Gastrocnemius medialis (tissue), 4 donors: Measurements from ENCODE around the gene ZNF438.

ENCODE experiments used
- CTCF ChIP-seq, 5 experiments: fragments of 450-650 bp in 3 of 5; fragments of 200-600 bp in 2 of 5; sonication (generic) in 2 of 5; IDR thresholded peaks in 4 of 5; conservative IDR thresholded peaks in 1 of 5; 1 replicate in 4 of 5; 2 replicates in 1 of 5; pipeline ENCODE4 v1.5.1; 2016 to 2019; ENCODE audit warnings: antibody characterized with exemption in 5 of 5, mild to moderate bottlenecking in 3 of 5, moderate library complexity in 3 of 5
- POLR2A ChIP-seq, 2 donors: fragments of 450-650 bp; IDR thresholded peaks; one replicate each; pipeline ENCODE4 v1.6.1; 2017; ENCODE audit warnings: antibody characterized with exemption in 2 of 2, mild to moderate bottlenecking in 2 of 2, moderate library complexity in 2 of 2

- TF ChIP-seq CTCF (IDR thresholded peaks at IDR 0.05 in 4 of 5, conservative IDR thresholded peaks at IDR 0.05 in 1 of 5): no peak
- no peak for TF ChIP-seq POLR2A (IDR thresholded peaks at IDR 0.05)
Measured at GRCh38 chr10:31017534-31018355, 13.9 kb downstream of the ZNF438 start.
